GM12878 (cell line): ENCODE results near the gene FSIP1. TPM values are rescaled to one million over a fixed set of nuclear protein-coding genes. Genes with fewer than 3 reads are reported as not detected.
A peak's percentile ranks its signal among the peaks of the same experiment; 100 is the strongest.

Experiments used
- ATAC-seq: fragments of 200-7000 bp; cut with Tn5 transposase; 3 replicates; pipeline ENCODE4 v1.9.1; 2020; ENCODE audit warnings: mild to moderate bottlenecking, moderate library complexity
- BruUV-seq: library from RNA; stranded (reverse); fragments of 400-500 nt; replicated peaks from 2 replicates; lab custom pipeline; 2021; lab: Mats Ljungman, UMichigan
- CTCF ChIA-PET: fragments of 300-600 bp; sonication (Branson Sonifier 250); formaldehyde crosslinking; extraction: SDS; loops from one replicate; lab custom pipeline; 2021; ENCODE audit warnings: inconsistent platforms; lab: Yijun Ruan, JAX
- POLR2A ChIA-PET: fragments of 350-600 bp; formaldehyde crosslinking; extraction: SDS; loops from one replicate; lab custom pipeline; 2021; ENCODE audit warnings: inconsistent platforms; lab: Charles Lee
- RAD21 ChIA-PET: fragments of 300-600 bp; sonication (Branson Sonifier 250); formaldehyde crosslinking; loops from one replicate; lab custom pipeline; 2023; ENCODE audit warnings: antibody characterized with exemption; ENCODE audit not compliant: unreplicated experiment; lab: Charles Lee
- SMC1A ChIA-PET: fragments of 300-600 bp; sonication (Branson Sonifier 250); formaldehyde crosslinking; loops from one replicate; lab custom pipeline; 2023; ENCODE audit not compliant: unreplicated experiment, uncharacterized antibody; lab: Charles Lee
- DNase-seq: peaks from one replicate; pipeline ENCODE4 v3.0.0-alpha.2; 2011; ENCODE audit warnings: low read depth, low spot score
- FAIRE-seq: peaks from 3 replicates; lab custom pipeline; 2011; peaks lifted over from hg19 to GRCh38; lab: Jason Lieb, UNC
- H2AFZ ChIP-seq: 2 replicates; pipeline ENCODE4 v1.6.0; 2011; ENCODE audit warnings: low read depth, low read length, control low read depth; ENCODE audit not compliant: control insufficient read depth
- H3K27ac ChIP-seq: 2 replicates; pipeline ENCODE4 v1.5.1; 2011; ENCODE audit warnings: control low read depth; ENCODE audit not compliant: control insufficient read depth, insufficient read depth
- H3K27me3 ChIP-seq, 2 experiments: replicated peaks in 1 of 2; 2 replicates each; pipeline versions ENCODE4 v1.6.0 to v1.6.1; 2011; ENCODE audit warnings: low read length in 1 of 2; ENCODE audit not compliant: control insufficient read depth in 2 of 2, insufficient read depth in 2 of 2
- H3K36me3 ChIP-seq, 2 experiments: 2 replicates each; pipeline ENCODE4 v1.5.1; 2011; ENCODE audit warnings: low read length in 1 of 2; ENCODE audit not compliant: control insufficient read depth in 2 of 2, insufficient read depth in 2 of 2
- H3K4me1 ChIP-seq: 2 replicates; pipeline ENCODE4 v1.6.1; 2011; ENCODE audit warnings: mild to moderate bottlenecking, low read length, moderate library complexity, mixed read lengths; ENCODE audit not compliant: control insufficient read depth, insufficient read depth
- H3K4me2 ChIP-seq: 2 replicates; pipeline ENCODE4 v1.6.0; 2011; ENCODE audit warnings: control low read depth; ENCODE audit not compliant: control insufficient read depth, insufficient read depth
- H3K4me3 ChIP-seq: fragments of 200-600 bp; sonication (generic); 2 replicates; pipeline ENCODE4 v1.5.1; 2016
- H3K79me2 ChIP-seq: 2 replicates; pipeline ENCODE4 v1.6.0; 2011; ENCODE audit warnings: low read length; ENCODE audit not compliant: control insufficient read depth, insufficient read depth
- H3K9ac ChIP-seq: 2 replicates; pipeline ENCODE4 v1.8.0; 2011; ENCODE audit warnings: low read length, control low read depth, mixed read lengths; ENCODE audit not compliant: control insufficient read depth, insufficient read depth
- H3K9me3 ChIP-seq: replicated peaks from 3 replicates; pipeline ENCODE4 v1.5.1; 2011; ENCODE audit warnings: mild to moderate bottlenecking, low read length; ENCODE audit not compliant: control insufficient read depth, insufficient read depth
- H4K20me1 ChIP-seq: 2 replicates; pipeline ENCODE4 v1.6.0; 2011; ENCODE audit not compliant: control insufficient read depth, insufficient read depth
- IKZF2 ChIP-seq, 2 experiments: fragments of 450-650 bp; IDR thresholded peaks; 2 replicates each; pipeline ENCODE4 v1.6.1; 2017; ENCODE audit warnings: mild to moderate bottlenecking in 2 of 2, moderate library complexity in 2 of 2
- YBX1 ChIP-seq: fragments of 450-650 bp; IDR thresholded peaks from 2 replicates; pipeline ENCODE4 v1.6.1; 2016; ENCODE audit warnings: antibody characterized with exemption
- ZNF622 ChIP-seq: fragments of 450-650 bp; IDR thresholded peaks from 2 replicates; pipeline ENCODE4 v1.6.1; 2017; ENCODE audit warnings: mild to moderate bottlenecking, inconsistent platforms
- WGBS: methylation state at CpG from one replicate; pipeline ENCODE4 v1.1.6; 2016; ENCODE audit warnings: low lambda C conversion rate; ENCODE audit not compliant: insufficient replicate concordance, insufficient coverage; ENCODE audit errors: missing lambda C conversion rate; 5-methylcytosine and 5-hydroxymethylcytosine counted together
- in situ Hi-C: fragments of 300-500 bp; cut with MboI; formaldehyde crosslinking; loops from 9 replicates; pipeline ENCODE4 v1.14.3; 2018; ENCODE audit warnings: mixed read lengths
- intact Hi-C: fragments of 100-400 bp; cut with micrococcal nuclease; formaldehyde crosslinking; loops from one replicate; pipeline ENCODE4 v1.14.2; 2022; ENCODE audit not compliant: unreplicated experiment
- polyA plus RNA-seq, 11 experiments: library from polyadenylated mRNA; depleted of rRNA in 4 of 11; unstranded in 6 of 11; stranded (reverse) in 5 of 11; fragments of >200 nt; fragmentation: Nextera tagmentation in 4 of 11; fragmentation: Illumina TruSeq in 1 of 11; extraction: Ambion mirVana in 4 of 11; extraction: Trizol in 1 of 11; gene quantifications; 1 replicate in 1 of 11; 2 replicates in 10 of 11; pipeline versions ENCODE4 v1.2.1 to v1.2.3, GENCODE V29; 2011 to 2016; ENCODE audit warnings: inconsistent platforms in 2 of 11, missing spikeins in 2 of 11, low read depth in 1 of 11
- total RNA-seq, 4 experiments: library from RNA; depleted of rRNA in 3 of 4; stranded (reverse); fragments of >200 nt in 3 of 4; fragmentation: Illumina TruSeq in 1 of 4; extraction: Trizol in 1 of 4; gene quantifications; 2 replicates each; pipeline versions ENCODE4 v1.2.1 to v1.2.3, GENCODE V29; 2013 to 2021
- TF ChIP-seq, protein P1 (sequence below): IDR thresholded peaks from 2 replicates; pipeline ENCODE4 v1.6.1; 2011; ENCODE audit warnings: borderline replicate concordance, low read depth, mild to moderate bottlenecking, moderate library complexity, mixed read lengths, low read length; ENCODE audit not compliant: insufficient read depth; ENCODE audit errors: extremely low read length
- TF ChIP-seq, protein P2 (sequence below): fragments of 450-650 bp; IDR thresholded peaks from 2 replicates; pipeline ENCODE4 v1.6.1; 2017; ENCODE audit warnings: mild to moderate bottlenecking, moderate library complexity
- TF ChIP-seq, protein P3 (sequence below): fragments of 150-350 bp; IDR thresholded peaks from 2 replicates; pipeline ENCODE4 v1.6.1; 2014; ENCODE audit warnings: mild to moderate bottlenecking, low read depth, low read length

The FSIP1 gene
- total and polyA plus RNA-seq, 10 of the 15 experiments (the other 5 are each of a cell fraction or from before 2014, with no cell fraction given) = 0.15 to 0.67 (median 0.35) TPM

- ChIA-PET RAD21 (interaction anchor here (0.8 kb wide), 1 partner anchor 14 kb away, joined by 3 read pairs; no protein-coding TSS in a partner anchor), CTCF (interaction anchor here (0.8 to 3.2 kb wide), 3 partner anchors 12 to 17 kb away, joined by 3 to 13 read pairs (median 3); no protein-coding TSS in a partner anchor), POLR2A (no interaction called here), SMC1A (interaction anchor here (0.7 to 1.4 kb wide), 5 partner anchors 14 to 277 kb away, joined by 3 to 5 read pairs (median 3); no protein-coding TSS in a partner anchor)
- no peaks in the 10 kb centered on the region for H3K9me3 ChIP-seq
- FAIRE-seq (no peak), ATAC-seq (peak; percentile 53), DNase-seq (no peak)
- H2AFZ ChIP-seq = peak overlapping the region; percentile 58; the same call in 1 of the 2 replicates
- H3K79me2 ChIP-seq = no peaks in the 10 kb centered on the region
- no peaks in the 10 kb centered on the region for H4K20me1 ChIP-seq
- in situ Hi-C loops = no loop called here
- H3K27ac ChIP-seq = no peak overlapping the region
- intact Hi-C loops = no loop called here
- WGBS = 55% methylated on average over 8 of the region's 8 CpGs
- TF ChIP-seq ZNF622 = no peak
- TF ChIP-seq, protein P1, sequence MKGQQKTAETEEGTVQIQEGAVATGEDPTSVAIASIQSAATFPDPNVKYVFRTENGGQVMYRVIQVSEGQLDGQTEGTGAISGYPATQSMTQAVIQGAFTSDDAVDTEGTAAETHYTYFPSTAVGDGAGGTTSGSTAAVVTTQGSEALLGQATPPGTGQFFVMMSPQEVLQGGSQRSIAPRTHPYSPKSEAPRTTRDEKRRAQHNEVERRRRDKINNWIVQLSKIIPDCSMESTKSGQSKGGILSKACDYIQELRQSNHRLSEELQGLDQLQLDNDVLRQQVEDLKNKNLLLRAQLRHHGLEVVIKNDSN = no peak
- TF ChIP-seq, protein P2, sequence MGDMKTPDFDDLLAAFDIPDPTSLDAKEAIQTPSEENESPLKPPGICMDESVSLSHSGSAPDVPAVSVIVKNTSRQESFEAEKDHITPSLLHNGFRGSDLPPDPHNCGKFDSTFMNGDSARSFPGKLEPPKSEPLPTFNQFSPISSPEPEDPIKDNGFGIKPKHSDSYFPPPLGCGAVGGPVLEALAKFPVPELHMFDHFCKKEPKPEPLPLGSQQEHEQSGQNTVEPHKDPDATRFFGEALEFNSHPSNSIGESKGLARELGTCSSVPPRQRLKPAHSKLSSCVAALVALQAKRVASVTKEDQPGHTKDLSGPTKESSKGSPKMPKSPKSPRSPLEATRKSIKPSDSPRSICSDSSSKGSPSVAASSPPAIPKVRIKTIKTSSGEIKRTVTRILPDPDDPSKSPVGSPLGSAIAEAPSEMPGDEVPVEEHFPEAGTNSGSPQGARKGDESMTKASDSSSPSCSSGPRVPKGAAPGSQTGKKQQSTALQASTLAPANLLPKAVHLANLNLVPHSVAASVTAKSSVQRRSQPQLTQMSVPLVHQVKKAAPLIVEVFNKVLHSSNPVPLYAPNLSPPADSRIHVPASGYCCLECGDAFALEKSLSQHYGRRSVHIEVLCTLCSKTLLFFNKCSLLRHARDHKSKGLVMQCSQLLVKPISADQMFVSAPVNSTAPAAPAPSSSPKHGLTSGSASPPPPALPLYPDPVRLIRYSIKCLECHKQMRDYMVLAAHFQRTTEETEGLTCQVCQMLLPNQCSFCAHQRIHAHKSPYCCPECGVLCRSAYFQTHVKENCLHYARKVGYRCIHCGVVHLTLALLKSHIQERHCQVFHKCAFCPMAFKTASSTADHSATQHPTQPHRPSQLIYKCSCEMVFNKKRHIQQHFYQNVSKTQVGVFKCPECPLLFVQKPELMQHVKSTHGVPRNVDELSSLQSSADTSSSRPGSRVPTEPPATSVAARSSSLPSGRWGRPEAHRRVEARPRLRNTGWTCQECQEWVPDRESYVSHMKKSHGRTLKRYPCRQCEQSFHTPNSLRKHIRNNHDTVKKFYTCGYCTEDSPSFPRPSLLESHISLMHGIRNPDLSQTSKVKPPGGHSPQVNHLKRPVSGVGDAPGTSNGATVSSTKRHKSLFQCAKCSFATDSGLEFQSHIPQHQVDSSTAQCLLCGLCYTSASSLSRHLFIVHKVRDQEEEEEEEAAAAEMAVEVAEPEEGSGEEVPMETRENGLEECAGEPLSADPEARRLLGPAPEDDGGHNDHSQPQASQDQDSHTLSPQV = no peak
- TF ChIP-seq, protein P3, sequence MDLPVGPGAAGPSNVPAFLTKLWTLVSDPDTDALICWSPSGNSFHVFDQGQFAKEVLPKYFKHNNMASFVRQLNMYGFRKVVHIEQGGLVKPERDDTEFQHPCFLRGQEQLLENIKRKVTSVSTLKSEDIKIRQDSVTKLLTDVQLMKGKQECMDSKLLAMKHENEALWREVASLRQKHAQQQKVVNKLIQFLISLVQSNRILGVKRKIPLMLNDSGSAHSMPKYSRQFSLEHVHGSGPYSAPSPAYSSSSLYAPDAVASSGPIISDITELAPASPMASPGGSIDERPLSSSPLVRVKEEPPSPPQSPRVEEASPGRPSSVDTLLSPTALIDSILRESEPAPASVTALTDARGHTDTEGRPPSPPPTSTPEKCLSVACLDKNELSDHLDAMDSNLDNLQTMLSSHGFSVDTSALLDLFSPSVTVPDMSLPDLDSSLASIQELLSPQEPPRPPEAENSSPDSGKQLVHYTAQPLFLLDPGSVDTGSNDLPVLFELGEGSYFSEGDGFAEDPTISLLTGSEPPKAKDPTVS = no peak
- no peak for TF ChIP-seq YBX1
- TF ChIP-seq IKZF2 (IDR thresholded peaks at IDR 0.05) = no peak
- H3K27me3 ChIP-seq = no peaks in the 10 kb centered on the region
- H3K4me1 ChIP-seq = peaks cover 9% of the 10 kb centered on the region
- no TSS peak for BruUV-seq
- no peak overlapping the region for H3K4me3 ChIP-seq
- no peak overlapping the region for H3K9ac ChIP-seq
- no peak overlapping the region for H3K4me2 ChIP-seq
- no peaks in the 10 kb centered on the region for H3K36me3 ChIP-seq
These were observed 11.6 kb downstream of the FSIP1 start for GRCh38 chr15:39770748-39771689.
